ENCODE measurements around the gene DAB1. TPM values are rescaled to one million over a fixed set of nuclear protein-coding genes. Genes with fewer than 3 reads are reported as not detected.

Gene DAB1
- total RNA-seq, 1 donor, result not detected

DNA sequence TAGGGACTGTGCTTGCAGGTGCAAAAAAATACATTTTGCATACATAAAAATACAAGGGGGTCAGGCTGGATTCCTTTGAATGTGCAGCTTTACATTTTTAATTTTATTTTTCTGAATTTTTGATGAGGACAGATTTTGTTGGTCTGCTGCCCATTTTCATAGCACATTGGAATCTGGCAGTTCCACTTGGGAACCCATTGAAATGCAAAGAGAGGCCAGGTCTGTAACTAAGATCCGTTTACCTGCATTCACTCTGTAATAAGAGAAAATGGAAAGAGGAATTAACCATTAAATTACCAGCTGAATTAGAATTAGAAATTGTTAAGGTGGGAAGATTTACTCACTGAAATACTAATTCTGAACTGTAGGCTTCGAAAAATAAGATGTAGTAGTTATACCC, 221.6 kb downstream of the DAB1 start:
- H3K4me2 ChIP-seq (ENCODE audit: insufficient read depth, low read length), result no peak overlapping the region
- no peaks in the 10 kb centered on the region for H3K9me3 ChIP-seq (ENCODE audit: low read depth, low read length)
- no peak overlapping the region for H3K4me3 ChIP-seq (ENCODE audit: insufficient read depth, low read length)
- TF ChIP-seq, protein P1, sequence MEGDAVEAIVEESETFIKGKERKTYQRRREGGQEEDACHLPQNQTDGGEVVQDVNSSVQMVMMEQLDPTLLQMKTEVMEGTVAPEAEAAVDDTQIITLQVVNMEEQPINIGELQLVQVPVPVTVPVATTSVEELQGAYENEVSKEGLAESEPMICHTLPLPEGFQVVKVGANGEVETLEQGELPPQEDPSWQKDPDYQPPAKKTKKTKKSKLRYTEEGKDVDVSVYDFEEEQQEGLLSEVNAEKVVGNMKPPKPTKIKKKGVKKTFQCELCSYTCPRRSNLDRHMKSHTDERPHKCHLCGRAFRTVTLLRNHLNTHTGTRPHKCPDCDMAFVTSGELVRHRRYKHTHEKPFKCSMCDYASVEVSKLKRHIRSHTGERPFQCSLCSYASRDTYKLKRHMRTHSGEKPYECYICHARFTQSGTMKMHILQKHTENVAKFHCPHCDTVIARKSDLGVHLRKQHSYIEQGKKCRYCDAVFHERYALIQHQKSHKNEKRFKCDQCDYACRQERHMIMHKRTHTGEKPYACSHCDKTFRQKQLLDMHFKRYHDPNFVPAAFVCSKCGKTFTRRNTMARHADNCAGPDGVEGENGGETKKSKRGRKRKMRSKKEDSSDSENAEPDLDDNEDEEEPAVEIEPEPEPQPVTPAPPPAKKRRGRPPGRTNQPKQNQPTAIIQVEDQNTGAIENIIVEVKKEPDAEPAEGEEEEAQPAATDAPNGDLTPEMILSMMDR (IDR thresholded peaks at IDR 0.05; ENCODE audit: extremely low read depth, low read depth, low read length), result no peak
- no peaks in the 10 kb centered on the region for H3K27me3 ChIP-seq (ENCODE audit: insufficient read depth, low read length)
- H4K20me1 ChIP-seq (ENCODE audit: insufficient read depth, low read length), result no peaks in the 10 kb centered on the region
- no peaks in the 10 kb centered on the region for H3K79me2 ChIP-seq (ENCODE audit: insufficient read depth, low read length)
- H2AFZ ChIP-seq (ENCODE audit: low read length), result no peak overlapping the region
- no peak for DNase-seq (ENCODE audit: insufficient read length, low spot score, missing footprints)
- no peaks in the 10 kb centered on the region for H3K4me1 ChIP-seq (ENCODE audit: insufficient read depth, low read length)
- no peaks in the 10 kb centered on the region for H3K36me3 ChIP-seq (ENCODE audit: insufficient read depth, low read length)
- no peak overlapping the region for H3K27ac ChIP-seq (ENCODE audit: low read depth, low read length)

DNA sequence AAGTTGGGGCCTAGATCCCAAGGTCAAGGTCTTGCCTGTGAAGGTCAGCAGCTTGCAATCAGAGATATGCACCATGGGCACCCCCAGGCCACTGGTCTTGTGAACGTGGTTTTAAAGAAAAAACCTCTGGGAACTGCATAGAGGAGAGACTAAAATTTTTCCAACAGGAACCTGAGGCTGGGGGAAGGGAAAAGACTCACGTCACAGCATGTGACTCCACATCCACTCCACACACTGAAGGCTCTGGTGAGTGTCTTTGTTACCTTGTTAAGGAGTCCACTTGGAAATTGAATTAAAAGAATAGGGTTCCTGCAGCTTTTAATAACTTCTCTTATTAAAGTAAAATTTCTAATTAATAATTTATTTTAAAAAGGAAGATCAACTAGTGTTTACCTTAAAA, 224.9 kb downstream of the DAB1 start:
- no peaks in the 10 kb centered on the region for H3K27me3 ChIP-seq (ENCODE audit: insufficient read depth, low read length)
- no peak overlapping the region for H2AFZ ChIP-seq (ENCODE audit: low read length)
- H3K4me3 ChIP-seq (ENCODE audit: insufficient read depth, low read length), result no peak overlapping the region
- no peaks in the 10 kb centered on the region for H3K9me3 ChIP-seq (ENCODE audit: low read depth, low read length)
- H3K4me2 ChIP-seq (ENCODE audit: insufficient read depth, low read length), result no peak overlapping the region
- no peaks in the 10 kb centered on the region for H4K20me1 ChIP-seq (ENCODE audit: insufficient read depth, low read length)
- no peak overlapping the region for H3K27ac ChIP-seq (ENCODE audit: low read depth, low read length)
- no peak for DNase-seq (ENCODE audit: insufficient read length, low spot score, missing footprints)
- no peaks in the 10 kb centered on the region for H3K4me1 ChIP-seq (ENCODE audit: insufficient read depth, low read length)
- H3K79me2 ChIP-seq (ENCODE audit: insufficient read depth, low read length), result no peaks in the 10 kb centered on the region
- H3K36me3 ChIP-seq (ENCODE audit: insufficient read depth, low read length), result no peaks in the 10 kb centered on the region
- TF ChIP-seq, protein P1 (IDR thresholded peaks at IDR 0.05; ENCODE audit: extremely low read depth, low read depth, low read length), result no peak

DNA sequence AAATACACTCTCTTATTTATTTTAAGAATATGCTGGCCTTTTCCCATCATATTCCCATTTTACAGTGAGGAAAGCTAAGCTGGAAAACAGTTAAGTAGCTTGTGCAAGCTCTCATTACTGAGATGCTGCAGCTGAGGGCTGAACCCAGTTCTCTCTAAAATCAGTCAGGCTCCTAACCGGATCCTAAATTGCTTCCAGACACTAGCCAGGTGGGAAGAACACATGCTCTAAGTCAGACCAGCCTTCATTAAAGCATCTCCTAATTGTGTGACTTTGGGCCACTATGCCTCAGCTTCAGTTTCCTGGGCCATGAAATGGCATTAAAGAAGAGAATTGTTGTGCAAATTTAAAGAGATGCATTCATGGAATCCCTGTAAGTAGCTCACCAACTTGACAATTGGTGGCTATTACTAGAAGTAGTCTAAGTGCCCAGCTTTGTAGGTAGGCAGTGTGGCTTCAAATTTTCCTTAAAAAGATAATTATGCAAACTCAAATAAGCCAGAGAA, 228.4 kb downstream of the DAB1 start:
- Histone ChIP-seq H2AFZ (ENCODE audit: low read length) (no peak overlapping the region), H3K79me2 (ENCODE audit: insufficient read depth, low read length) (no peaks in the 10 kb centered on the region), H3K27ac (ENCODE audit: low read depth, low read length) (no peak overlapping the region), H3K4me1 (ENCODE audit: insufficient read depth, low read length) (no peaks in the 10 kb centered on the region), H3K27me3 (ENCODE audit: insufficient read depth, low read length) (no peaks in the 10 kb centered on the region), H3K9me3 (ENCODE audit: low read depth, low read length) (no peaks in the 10 kb centered on the region), H3K4me3 (ENCODE audit: insufficient read depth, low read length) (no peak overlapping the region), H4K20me1 (ENCODE audit: insufficient read depth, low read length) (no peaks in the 10 kb centered on the region), H3K36me3 (ENCODE audit: insufficient read depth, low read length) (no peaks in the 10 kb centered on the region), H3K4me2 (ENCODE audit: insufficient read depth, low read length) (no peak overlapping the region)
- TF ChIP-seq, protein P1 (IDR thresholded peaks at IDR 0.05; ENCODE audit: extremely low read depth, low read depth, low read length), result no peak
- no peak for DNase-seq (ENCODE audit: insufficient read length, low spot score, missing footprints)

DNA sequence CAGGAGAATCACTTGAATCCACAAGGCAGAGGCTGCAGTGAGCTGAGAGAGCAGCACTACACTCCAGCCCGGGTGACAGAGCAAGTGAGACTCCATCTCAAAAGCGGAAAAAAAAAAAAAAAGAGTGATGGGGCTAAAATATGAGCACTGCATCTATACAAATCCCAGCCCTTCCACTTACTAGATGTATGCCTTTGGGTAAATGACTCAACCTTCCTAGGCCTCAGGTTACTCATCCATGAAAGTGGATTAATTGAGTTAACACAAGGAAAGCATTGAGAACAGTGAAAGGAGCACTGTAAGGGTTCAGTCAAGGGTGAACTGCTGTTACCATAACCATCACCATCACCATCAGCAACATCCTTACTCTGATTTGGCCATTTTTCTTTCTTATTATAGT, 231.6 kb downstream of the DAB1 start:
- H4K20me1 ChIP-seq (ENCODE audit: insufficient read depth, low read length), result no peaks in the 10 kb centered on the region
- H3K4me1 ChIP-seq (ENCODE audit: insufficient read depth, low read length), result no peaks in the 10 kb centered on the region
- DNase-seq (ENCODE audit: insufficient read length, low spot score, missing footprints), result no peak

More for the DNA sequence above, 231.6 kb downstream of the DAB1 start:
- Histone ChIP-seq H3K36me3 (ENCODE audit: insufficient read depth, low read length) (no peaks in the 10 kb centered on the region), H3K79me2 (ENCODE audit: insufficient read depth, low read length) (no peaks in the 10 kb centered on the region), H3K4me3 (ENCODE audit: insufficient read depth, low read length) (no peak overlapping the region), H3K27me3 (ENCODE audit: insufficient read depth, low read length) (no peaks in the 10 kb centered on the region), H2AFZ (ENCODE audit: low read length) (no peak overlapping the region), H3K27ac (ENCODE audit: low read depth, low read length) (no peak overlapping the region), H3K9me3 (ENCODE audit: low read depth, low read length) (no peaks in the 10 kb centered on the region), H3K4me2 (ENCODE audit: insufficient read depth, low read length) (no peak overlapping the region)
- TF ChIP-seq, protein P1 (IDR thresholded peaks at IDR 0.05; ENCODE audit: extremely low read depth, low read depth, low read length), result no peak

All from osteoblast (primary cell).